ENCODE results near the gene PKNOX2.

The PKNOX2 gene

GRCh38 chr11:125370561-125371389 is 206.2 kb downstream of the PKNOX2 start:
- no peak for DNase-seq

- DNase-seq: no peak
These were observed 206.9 kb downstream of the PKNOX2 start for GRCh38 chr11:125371431-125371935.

GRCh38 chr11:125372088-125372487 is 207.5 kb downstream of the PKNOX2 start:
- no peak for DNase-seq

GRCh38 chr11:125372911-125373310 is 208.4 kb downstream of the PKNOX2 start:
- DNase-seq: no peak

- no peak for DNase-seq
These were observed 209.2 kb downstream of the PKNOX2 start for GRCh38 chr11:125373426-125374391.

GRCh38 chr11:125374398-125374797 is 209.8 kb downstream of the PKNOX2 start:
- DNase-seq: no peak

- no peak for DNase-seq
These were observed 210.6 kb downstream of the PKNOX2 start for GRCh38 chr11:125375146-125375545.

- DNase-seq: no peak
These were observed 211.6 kb downstream of the PKNOX2 start for GRCh38 chr11:125376117-125376516.

GRCh38 chr11:125376856-125377255 is 212.3 kb downstream of the PKNOX2 start:
- DNase-seq: no peak

GRCh38 chr11:125378083-125378482 is 213.5 kb downstream of the PKNOX2 start:
- DNase-seq: no peak

GRCh38 chr11:125378571-125378970 is 214.0 kb downstream of the PKNOX2 start:
- DNase-seq: no peak

GRCh38 chr11:125379565-125379964 is 215.0 kb downstream of the PKNOX2 start:
- DNase-seq: no peak

GRCh38 chr11:125379981-125380380 is 215.4 kb downstream of the PKNOX2 start:
- DNase-seq: no peak

GRCh38 chr11:125380756-125381445 is 216.3 kb downstream of the PKNOX2 start:
- DNase-seq: no peak

- DNase-seq: no peak
These were observed 217.0 kb downstream of the PKNOX2 start for GRCh38 chr11:125381499-125382044.

GRCh38 chr11:125382314-125382791 is 217.8 kb downstream of the PKNOX2 start:
- DNase-seq: no peak

- no peak for DNase-seq
These were observed 218.3 kb downstream of the PKNOX2 start for GRCh38 chr11:125382822-125383221.

- no peak for DNase-seq
These were observed 220.3 kb downstream of the PKNOX2 start for GRCh38 chr11:125384825-125385224.

- no peak for DNase-seq
These were observed 223.3 kb downstream of the PKNOX2 start for GRCh38 chr11:125387901-125388300.

- DNase-seq: no peak
These were observed 224.1 kb downstream of the PKNOX2 start for GRCh38 chr11:125388611-125389010.

GRCh38 chr11:125389339-125390166 is 225.0 kb downstream of the PKNOX2 start:
- no peak for DNase-seq
